OCI-LY3 (cell line): Measurements from ENCODE around the gene HBG2.

Experiments used
- H2AFZ ChIP-seq: fragments of 200-600, 300-600 bp; shearing (Covaris generic); 2 replicates; pipeline ENCODE4 v1.6.0; 2014; ENCODE audit warnings: antibody characterized with exemption, low read depth, low read length
- H3K27ac ChIP-seq: fragments of 200-600, 300-600 bp; sonication (generic); 2 replicates; pipeline ENCODE4 v1.5.1; 2014; ENCODE audit warnings: mild to moderate bottlenecking, low read length, moderate library complexity, mixed read lengths
- H3K27me3 ChIP-seq: fragments of 200-600, 300-600 bp; sonication (generic); 2 replicates; pipeline ENCODE4 v1.6.1; 2014; ENCODE audit warnings: low read depth, low read length, mixed read lengths
- H3K36me3 ChIP-seq: fragments of 200-600, 300-600 bp; sonication (generic); replicated peaks from 2 replicates; pipeline ENCODE3; 2014; ENCODE audit warnings: low read depth, low read length, mixed read lengths
- H3K4me1 ChIP-seq: fragments of 300-600, 200-600 bp; sonication (generic); 2 replicates; pipeline ENCODE4 v1.6.1; 2014; ENCODE audit warnings: low read length, mixed read lengths
- H3K4me2 ChIP-seq: fragments of 200-600, 300-600 bp; sonication (generic); 2 replicates; pipeline ENCODE4 v1.6.1; 2014; ENCODE audit warnings: low read length, mixed read lengths
- H3K4me3 ChIP-seq: fragments of 300-600, 200-600 bp; sonication (generic); 2 replicates; pipeline ENCODE4 v1.5.1; 2014; ENCODE audit warnings: antibody characterized with exemption, mild to moderate bottlenecking, low read length, moderate library complexity
- H3K79me2 ChIP-seq: fragments of 300-600, 200-600 bp; shearing (Covaris generic); 2 replicates; pipeline ENCODE4 v1.6.1; 2014; ENCODE audit warnings: mild to moderate bottlenecking, low read length, mixed read lengths
- H3K9ac ChIP-seq: fragments of 300-600, 200-600 bp; shearing (Covaris generic); 2 replicates; pipeline ENCODE4 v1.6.0; 2014; ENCODE audit warnings: mild to moderate bottlenecking, low read length, moderate library complexity
- H3K9me3 ChIP-seq: fragments of 200-600, 300-600 bp; shearing (Covaris generic); 2 replicates; pipeline ENCODE4 v1.6.1; 2014; ENCODE audit warnings: low read length, mixed read lengths; ENCODE audit not compliant: insufficient read depth
- H4K20me1 ChIP-seq: fragments of 200-600, 300-600 bp; sonication (generic); 2 replicates; pipeline ENCODE4 v1.6.1; 2016; ENCODE audit warnings: low read length, mixed read lengths; ENCODE audit not compliant: insufficient read depth
- CTCF ChIP-seq: fragments of 200-600, 300-600 bp; sonication (generic); IDR thresholded peaks from 2 replicates; pipeline ENCODE4 v1.5.1; 2014; ENCODE audit warnings: antibody characterized with exemption, low read length, low read depth
- EZH2phosphoT487 ChIP-seq: fragments of 200-600 bp; shearing (Covaris generic); IDR thresholded peaks from 2 replicates; pipeline ENCODE4 v1.6.1; 2018; ENCODE audit warnings: antibody characterized with exemption, mixed run types, low read depth

Gene HBG2

DNA sequence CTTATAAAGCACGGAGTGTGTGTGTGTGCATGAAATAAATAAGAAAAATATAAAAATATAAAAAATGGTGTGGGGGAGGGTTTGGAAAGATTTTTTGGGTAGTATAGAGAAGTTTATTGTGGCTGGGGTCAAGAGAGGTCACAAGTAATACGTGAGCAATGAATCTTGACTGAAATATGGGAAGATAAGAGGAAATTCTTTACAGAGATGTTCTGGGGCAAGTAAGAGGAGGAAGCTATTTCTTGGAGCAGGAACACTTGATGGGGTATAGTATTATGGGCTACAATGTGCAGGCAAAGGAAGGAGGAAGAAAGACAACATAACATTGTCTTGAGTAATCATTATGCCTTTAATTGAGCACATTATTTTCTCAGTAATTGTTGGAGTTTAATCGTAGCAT, 22.4 kb downstream of the HBG2 start:
- Histone ChIP-seq H3K27ac (no peak overlapping the region), H3K27me3 (no peaks in the 10 kb centered on the region), H3K4me3 (no peak overlapping the region), H3K4me2 (no peak overlapping the region), H3K9ac (no peak overlapping the region), H3K9me3 (no peaks in the 10 kb centered on the region), H3K36me3 (no peaks in the 10 kb centered on the region), H3K4me1 (peaks cover 10% of the 10 kb centered on the region), H3K79me2 (no peaks in the 10 kb centered on the region), H4K20me1 (no peaks in the 10 kb centered on the region), H2AFZ (no peak overlapping the region)
- TF ChIP-seq CTCF (no peak), EZH2phosphoT487 (no peak)

- Histone ChIP-seq H3K27ac (no peak overlapping the region), H3K4me1 (peaks cover 10% of the 10 kb centered on the region), H3K27me3 (no peaks in the 10 kb centered on the region)
Observed at GRCh38 chr11:5231111-5231510, 23.5 kb downstream of the HBG2 start.

GRCh38 chr11:5230266-5230665, 24.3 kb downstream of the HBG2 start:
- H3K79me2 ChIP-seq: no peaks in the 10 kb centered on the region
- H3K4me3 ChIP-seq: no peak overlapping the region

More at GRCh38 chr11:5231111-5231510, 23.5 kb downstream of the HBG2 start:
- Histone ChIP-seq H4K20me1 (no peaks in the 10 kb centered on the region), H3K4me3 (no peak overlapping the region), H2AFZ (no peak overlapping the region), H3K4me2 (no peak overlapping the region), H3K9ac (no peak overlapping the region), H3K79me2 (no peaks in the 10 kb centered on the region), H3K9me3 (no peaks in the 10 kb centered on the region), H3K36me3 (no peaks in the 10 kb centered on the region)
- TF ChIP-seq CTCF (no peak), EZH2phosphoT487 (no peak)

DNA sequence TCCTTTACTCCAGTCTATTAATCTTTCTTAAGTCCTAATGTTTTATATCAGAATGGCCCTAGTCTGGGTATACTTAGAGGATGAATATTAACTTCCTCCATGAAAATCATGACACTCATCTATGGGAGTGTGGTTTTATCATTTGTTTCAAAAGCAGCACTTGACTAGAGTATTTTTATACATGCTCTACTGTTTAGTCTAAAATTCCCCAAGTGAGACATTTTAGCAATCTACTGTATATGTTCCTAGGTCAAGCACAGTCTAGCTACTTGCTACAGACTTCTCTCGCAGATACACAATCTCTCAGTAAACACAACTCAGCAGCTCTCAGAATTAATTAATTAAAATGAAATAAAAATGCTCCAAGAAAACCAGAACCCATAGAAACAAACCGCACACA, 24.8 kb downstream of the HBG2 start:
- no peaks in the 10 kb centered on the region for H3K79me2 ChIP-seq
- peaks cover 10% of the 10 kb centered on the region for H3K4me1 ChIP-seq
- H2AFZ ChIP-seq: no peak overlapping the region
- H3K9ac ChIP-seq: no peak overlapping the region
- no peaks in the 10 kb centered on the region for H3K36me3 ChIP-seq
- H3K4me3 ChIP-seq: no peak overlapping the region
- no peaks in the 10 kb centered on the region for H3K27me3 ChIP-seq
- H3K27ac ChIP-seq: no peak overlapping the region
- H3K4me2 ChIP-seq: no peak overlapping the region
- no peaks in the 10 kb centered on the region for H4K20me1 ChIP-seq
- H3K9me3 ChIP-seq: no peaks in the 10 kb centered on the region
- no peak for TF ChIP-seq EZH2phosphoT487
- no peak for TF ChIP-seq CTCF

More at GRCh38 chr11:5230266-5230665, 24.3 kb downstream of the HBG2 start:
- Histone ChIP-seq H3K4me2 (no peak overlapping the region), H4K20me1 (no peaks in the 10 kb centered on the region), H3K27me3 (no peaks in the 10 kb centered on the region), H3K9ac (no peak overlapping the region), H3K36me3 (no peaks in the 10 kb centered on the region), H3K4me1 (peaks cover 10% of the 10 kb centered on the region), H3K9me3 (no peaks in the 10 kb centered on the region), H3K27ac (no peak overlapping the region), H2AFZ (no peak overlapping the region)
- TF ChIP-seq CTCF: no peak
- no peak for TF ChIP-seq EZH2phosphoT487
